NCI-H1436 treated with DMSO at 0.1 percent for 48 hours (cell line): ENCODE data around the gene GPR119.
"Not testable (repeated sequence)": the region's sequence is repeated elsewhere in the genome, so short reads cannot be mapped to it uniquely, and the experiment has no call there.

Source experiments
- DNase-seq: peaks from one replicate; lab custom pipeline; 2025; lab: John Stamatoyannopoulos, UW

Gene GPR119

DNA sequence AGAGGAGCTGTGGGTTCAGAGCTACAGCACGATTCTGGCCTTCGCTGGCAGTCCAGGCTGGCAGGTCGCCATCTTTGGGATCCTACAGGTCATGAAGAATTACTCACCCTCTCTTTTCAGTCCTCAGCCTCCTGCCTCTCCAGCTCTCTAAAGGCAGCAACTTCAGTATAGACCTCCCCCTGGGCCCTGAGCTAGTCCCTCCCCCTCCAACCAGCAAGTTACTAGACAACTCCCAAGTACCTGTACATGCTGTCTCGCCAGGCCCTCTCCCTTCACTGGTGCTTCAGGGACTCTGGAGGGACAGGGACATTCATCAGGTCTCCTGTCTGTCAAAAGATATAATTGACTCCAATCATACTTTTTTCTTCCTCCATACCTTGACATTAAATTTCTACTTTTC lies at the start of gene GPR119:
GPR119 (minus strand) TSS at position 155 of the 400 bp plus-strand sequence. CDS start 227 bp downstream, outside the sequence.
- DNase-seq: no peak

DNA sequence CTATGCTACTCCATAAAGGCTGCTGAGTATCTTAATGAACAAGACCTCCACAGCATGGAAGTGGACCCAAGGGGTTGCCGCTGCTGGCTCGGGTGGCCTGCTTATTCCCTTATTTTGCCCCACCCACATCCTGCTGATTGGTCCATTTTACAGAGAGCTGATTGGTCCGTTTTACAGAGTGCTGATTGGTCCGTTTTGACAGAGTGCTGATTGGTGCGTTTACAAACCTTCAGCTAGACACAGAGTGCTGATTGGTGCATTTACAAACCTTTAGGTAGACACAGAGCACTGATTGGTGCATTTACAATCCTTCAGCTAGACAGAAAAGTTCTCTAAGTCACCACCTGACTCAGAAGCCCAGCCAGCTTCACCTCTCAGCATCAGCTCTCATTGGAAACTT lies 43.8 kb upstream of the GPR119 start:
- not testable (repeated sequence) for DNase-seq

DNA sequence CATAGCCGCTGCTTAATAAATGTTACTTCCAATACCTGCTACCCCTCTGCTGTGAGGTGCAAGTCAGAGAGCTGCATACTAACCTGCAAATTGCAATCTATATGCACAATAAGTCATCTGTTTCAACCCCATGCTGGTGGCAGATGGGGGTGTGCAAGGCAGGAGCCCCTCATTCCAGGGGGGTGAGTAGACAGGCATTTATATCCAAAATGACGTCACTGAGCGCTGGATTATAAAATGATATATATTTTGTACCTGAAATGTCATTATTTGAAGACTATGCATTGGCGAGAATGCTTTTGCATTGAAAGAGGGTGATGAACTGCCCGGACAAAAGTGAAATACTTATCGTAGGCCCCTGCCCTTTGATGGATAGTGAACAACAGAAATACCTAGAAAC lies 41.1 kb upstream of the GPR119 start:
- DNase-seq: no peak

DNA sequence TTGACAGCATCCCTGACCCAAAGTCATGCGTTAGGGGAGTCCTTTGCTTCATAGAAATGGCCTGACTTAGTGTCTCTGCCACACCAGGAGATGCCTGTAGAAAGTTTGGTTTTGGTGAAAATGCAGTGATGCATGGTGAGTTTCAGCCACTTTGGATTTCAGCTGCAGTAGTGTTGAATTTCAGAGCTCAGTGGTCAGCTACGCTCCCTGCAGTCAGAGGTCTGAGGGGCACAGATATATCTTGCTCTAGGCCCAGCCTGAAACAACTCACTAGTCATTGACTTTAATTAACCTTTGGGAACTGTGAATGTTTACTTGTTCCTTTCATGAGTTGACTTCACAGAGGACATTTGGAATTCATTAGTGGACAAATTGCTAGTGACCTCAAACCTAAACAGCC lies 33.8 kb upstream of the GPR119 start:
- no peak for DNase-seq

GRCh38 chrX:130418740-130419139 lies 33.3 kb upstream of the GPR119 start:
- no peak for DNase-seq

DNA sequence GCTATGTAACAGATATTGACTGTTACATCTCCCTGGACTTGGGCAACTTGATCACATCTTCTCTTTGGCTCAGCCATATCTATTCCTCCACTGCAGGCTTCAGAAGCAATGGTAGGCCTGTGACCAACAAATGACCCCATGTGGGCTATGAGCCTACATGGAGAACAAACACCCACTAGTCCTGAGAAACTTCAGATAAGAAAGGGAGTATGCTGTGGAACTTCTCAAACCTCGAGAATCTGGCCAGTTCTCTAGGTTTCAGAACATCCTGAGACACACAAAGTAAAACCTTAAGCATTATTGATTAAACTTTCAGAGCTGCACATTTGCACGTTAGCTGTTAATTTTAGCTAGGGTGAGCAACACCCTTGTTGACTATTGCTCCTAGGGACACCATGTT lies 32.6 kb upstream of the GPR119 start:
- no peak for DNase-seq

DNA sequence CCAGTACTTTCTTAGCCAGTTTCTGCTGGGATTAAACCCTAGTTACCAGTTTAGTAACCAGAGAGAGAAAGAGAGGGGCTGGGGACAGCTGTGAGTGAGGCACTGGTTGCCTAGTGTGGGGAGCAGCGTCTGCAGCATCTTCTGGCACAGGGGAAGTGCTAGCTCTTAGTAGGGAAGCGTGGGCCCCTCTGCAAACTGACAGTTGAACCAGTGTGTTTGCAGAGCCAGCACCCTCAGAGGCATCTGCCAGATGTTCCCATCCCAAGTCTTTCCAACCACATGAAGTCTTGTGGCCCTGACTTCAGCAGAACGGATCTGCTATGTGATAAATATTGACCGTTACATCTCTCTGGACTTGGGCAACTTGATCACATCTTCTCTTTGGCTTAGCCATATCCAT lies 31.3 kb upstream of the GPR119 start:
- no peak for DNase-seq

DNA sequence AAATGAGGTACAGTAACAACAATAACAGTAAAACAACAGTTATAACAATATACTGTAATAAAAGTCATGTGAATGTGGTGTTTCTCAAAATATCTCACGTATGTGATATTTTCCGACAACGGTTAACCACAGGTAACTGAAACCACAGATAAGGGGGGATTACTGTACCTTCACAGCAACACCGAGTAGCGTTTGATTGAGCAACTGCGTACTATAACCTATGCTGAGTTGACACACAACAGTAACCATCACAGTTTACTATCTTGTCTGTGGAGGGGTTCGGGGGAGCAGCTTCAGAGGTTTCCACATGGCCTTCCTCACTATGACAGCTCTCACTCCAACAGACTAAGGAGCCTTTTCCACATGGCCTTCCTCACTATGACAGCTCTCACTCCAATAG lies 29.7 kb upstream of the GPR119 start:
- DNase-seq: no peak

GRCh38 chrX:130414800-130415199 lies 29.3 kb upstream of the GPR119 start:
- DNase-seq: no peak

GRCh38 chrX:130413415-130413814 lies 27.9 kb upstream of the GPR119 start:
- no peak for DNase-seq

DNA sequence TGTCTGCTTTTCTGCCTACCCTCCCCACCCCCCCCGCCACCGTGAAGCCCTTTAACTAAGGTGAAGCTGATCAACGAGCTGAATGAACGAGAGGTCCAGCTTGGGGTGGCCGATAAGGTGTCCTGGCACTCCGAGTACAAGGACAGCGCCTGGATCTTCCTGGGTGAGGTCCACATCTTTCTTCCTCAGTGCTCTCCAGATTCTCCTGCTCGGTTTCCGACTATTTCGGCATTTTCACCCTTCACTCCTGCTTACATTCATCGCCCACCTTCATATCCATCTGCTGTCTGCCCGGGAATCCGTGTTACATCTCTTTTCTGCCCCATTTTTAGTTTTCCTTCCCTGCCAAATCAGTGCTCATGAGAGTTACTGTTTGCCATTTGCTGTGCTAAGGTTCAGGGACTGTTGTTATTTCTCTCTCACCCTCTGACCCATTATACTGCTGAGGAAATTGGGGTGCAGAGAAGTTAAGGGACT lies 16.8 kb upstream of the GPR119 start:
- DNase-seq: no peak

GRCh38 chrX:130401415-130402207 lies 16.1 kb upstream of the GPR119 start, which contains the start of gene RBMX2:
Gene RBMX2 (plus strand): TSS chrX:130401987. CDS start chrX:130402033, 46 bp downstream.
- peak; percentile 37 for DNase-seq

DNA sequence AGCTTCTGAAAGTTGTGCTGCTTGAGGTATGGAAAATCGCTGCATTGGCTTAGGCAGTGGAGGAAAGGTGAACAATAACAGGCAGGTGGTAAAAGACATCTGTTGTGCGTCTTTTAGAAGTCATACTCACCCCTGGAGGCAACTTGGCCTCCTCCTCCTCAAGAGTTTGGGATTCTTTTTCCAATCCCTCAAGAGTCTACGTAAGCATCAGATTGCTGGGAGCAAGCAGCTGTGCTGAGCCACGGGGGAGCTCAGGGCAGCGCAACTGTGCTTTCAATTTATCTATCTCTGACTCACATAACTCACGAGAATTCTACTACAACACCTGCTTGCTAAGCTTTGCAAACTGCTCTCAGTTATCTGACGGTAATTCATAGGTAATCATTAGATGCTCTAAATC lies 9.9 kb upstream of the GPR119 start:
- DNase-seq: no peak

DNA sequence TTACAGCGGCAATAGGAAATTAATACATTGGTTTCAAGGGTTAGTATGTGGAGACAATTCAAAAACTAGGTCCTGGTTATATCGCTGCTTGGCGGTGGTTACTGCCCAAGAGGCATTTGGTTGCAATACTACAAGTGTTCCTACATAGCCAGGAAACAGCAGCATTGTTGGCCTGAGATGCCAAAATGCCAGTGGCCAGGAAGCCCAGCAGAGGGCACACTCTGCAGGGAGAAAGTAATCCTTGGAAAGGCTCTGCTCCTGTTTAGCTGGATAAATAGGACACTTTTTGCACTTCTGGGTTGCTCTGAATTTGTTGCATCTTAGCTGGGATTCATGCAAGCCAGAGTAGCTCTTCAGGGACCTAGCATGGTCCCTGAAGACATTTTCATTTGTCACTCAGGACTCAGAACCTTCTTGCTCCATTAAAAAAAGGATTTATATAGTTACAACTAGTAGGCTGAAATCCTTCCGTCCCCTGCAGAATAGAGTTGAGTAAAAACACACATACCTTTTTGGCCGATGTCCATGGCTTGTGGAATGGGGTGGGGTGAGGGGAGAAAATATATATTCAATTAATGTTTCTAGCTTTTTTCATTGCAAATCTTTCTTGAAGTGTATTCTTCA lies 8.1 kb upstream of the GPR119 start:
- no peak for DNase-seq

DNA sequence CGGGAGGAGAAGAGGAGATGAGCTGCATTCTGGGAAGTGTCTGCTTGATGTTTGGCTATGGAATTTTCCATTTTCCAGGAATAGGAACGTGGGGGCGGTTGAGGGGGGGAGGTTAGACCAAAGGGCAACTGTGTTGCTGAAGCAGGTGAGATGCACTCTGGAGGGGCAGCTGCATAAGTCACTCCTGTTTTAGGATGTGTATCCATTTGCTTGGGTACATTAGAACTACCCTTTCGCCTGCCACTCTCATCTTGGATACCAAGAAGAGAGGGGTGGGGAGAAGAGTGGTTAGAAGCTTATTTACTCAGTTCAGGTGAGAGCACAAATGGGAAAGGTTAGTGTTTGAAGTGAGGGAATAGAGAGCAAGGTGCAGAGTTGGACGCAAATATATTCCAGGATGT lies 934 bp upstream of the GPR119 start:
- DNase-seq: no peak

GRCh38 chrX:130378024-130378669 lies 7.3 kb downstream of the GPR119 start:
- DNase-seq: peak; percentile 5

- DNase-seq: no peak
These were observed 9.4 kb downstream of the GPR119 start for GRCh38 chrX:130376077-130376476.

GRCh38 chrX:130352050-130352449 lies 33.4 kb downstream of the GPR119 start:
- not testable (repeated sequence) for DNase-seq

GRCh38 chrX:130351567-130351966 lies 33.9 kb downstream of the GPR119 start:
- DNase-seq: no peak

GRCh38 chrX:130347321-130347720 lies 38.2 kb downstream of the GPR119 start:
- DNase-seq: no peak

GRCh38 chrX:130343411-130343810 lies 42.1 kb downstream of the GPR119 start:
- no peak for DNase-seq

- no peak for DNase-seq
These were observed 45.2 kb downstream of the GPR119 start for GRCh38 chrX:130340271-130340670.
